HG03135 (cell line): Measurements from ENCODE around the gene KIF15.
"Not testable (repeated sequence)": the region's sequence is repeated elsewhere in the genome, so short reads cannot be mapped to it uniquely, and the experiment has no call there.

Experiments
- ATAC-seq: cut with Tn5 transposase; IDR thresholded peaks from one replicate; pipeline ENCODE4 v1.9.1; 2021; ENCODE audit warnings: mild to moderate bottlenecking, moderate library complexity; ENCODE audit not compliant: unreplicated experiment

KIF15 gene

DNA sequence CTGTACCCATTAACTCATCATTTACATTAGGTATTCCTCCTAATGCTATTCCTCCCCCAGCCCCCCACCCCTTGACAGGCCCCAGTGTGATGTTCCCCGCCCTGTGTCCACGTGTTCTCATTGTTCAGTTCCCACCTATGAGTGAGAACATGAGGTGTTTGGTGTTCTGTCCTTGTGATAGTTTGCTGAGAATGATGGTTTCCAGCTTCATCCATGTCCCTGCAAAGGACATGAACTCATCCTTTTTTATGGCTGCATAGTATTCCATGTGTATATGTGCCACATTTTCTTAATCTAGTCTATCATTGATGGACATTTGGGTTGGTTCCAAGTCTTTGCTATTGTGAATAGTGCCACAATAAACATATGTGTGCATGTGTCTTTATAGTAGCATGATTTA, 54.7 kb downstream of the KIF15 start:
- ATAC-seq: not testable (repeated sequence)

DNA sequence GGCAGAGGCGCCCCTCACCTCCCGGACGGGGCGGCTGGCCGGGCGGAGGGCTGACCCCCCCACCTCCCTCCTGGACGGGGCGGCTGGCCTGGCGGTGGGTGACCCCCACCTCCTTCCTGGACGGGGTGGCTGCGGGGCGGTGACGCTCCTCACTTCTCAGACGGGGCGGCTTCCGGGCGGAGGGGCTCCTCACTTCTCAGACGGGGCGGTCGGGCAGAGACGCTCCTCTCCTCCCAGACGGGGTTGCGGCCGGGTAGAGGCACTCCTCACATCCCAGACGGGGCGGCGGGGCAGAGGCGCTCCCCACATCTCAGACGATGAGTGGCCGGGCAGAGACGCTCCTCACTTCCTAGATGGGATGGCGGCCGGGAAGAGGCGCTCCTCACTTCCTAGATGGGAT, 59.6 kb downstream of the KIF15 start:
- not testable (repeated sequence) for ATAC-seq

DNA sequence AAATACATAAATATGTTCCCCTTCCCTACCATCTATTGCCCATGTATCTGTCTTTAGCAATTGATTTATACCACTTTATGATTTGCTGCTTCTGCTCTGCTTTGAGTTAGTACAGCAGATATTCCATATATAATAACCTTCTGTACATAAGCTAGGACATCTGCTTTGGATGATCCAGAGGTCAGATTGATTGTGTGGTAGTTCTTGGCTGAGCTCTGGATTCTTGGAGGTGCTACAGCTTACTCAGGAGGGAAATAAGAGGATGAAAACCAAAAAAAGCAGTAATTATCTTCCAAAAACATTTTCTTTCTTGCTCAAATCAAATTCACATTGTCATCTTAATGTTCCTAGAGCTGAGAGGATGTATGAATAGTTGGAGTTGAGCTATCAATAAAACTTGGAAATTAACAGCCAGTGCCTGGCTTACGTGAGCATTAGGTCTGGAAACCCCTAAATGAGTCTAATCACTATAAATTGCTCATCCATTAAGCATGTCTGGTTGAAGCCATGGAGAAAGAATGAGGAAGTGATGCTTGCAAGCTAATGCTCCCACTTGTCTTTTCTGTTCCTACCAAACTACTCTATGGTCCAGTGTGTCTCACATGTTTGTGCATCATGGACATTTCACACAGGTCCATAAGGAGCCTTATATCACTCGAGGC, 63.8 kb downstream of the KIF15 start:
- ATAC-seq: no peak

DNA sequence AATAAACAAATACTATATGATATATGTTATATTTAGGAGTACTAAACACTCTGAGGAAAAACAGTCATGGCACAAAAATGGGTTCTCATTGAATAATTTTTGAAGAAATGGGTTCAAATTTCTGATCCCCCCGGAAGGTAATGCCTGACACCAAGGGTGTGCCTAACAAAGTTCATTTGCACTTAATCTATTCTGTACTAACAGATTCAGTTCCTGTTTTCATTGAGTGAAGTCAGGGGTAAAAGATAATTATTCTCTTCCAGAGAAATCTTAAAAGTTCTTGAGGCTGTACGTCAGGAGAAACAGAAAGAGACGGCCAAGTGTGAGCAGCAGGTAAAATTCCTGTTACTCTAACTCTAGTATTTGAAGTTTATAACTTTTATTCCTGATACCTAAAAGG, 65.6 kb downstream of the KIF15 start:
- ATAC-seq: no peak

DNA sequence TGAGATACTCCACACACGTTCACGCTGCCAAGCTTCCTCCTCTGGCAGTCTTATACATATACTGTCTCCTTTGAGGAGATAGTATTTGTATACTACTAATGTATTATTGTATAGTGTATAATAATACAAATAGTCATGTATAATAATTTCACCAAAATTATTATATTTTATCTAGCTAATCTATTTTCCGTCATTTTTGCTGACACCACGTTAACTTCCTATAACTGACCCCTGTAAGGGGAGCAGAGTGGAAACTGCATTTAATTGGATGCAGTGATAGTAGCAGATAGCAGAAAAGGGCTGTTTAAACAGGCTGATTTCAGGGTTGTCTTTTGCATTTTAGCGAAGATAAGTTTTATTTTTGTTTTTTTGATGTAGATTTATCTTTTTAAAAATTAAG, 69.6 kb downstream of the KIF15 start:
- ATAC-seq: no peak

DNA sequence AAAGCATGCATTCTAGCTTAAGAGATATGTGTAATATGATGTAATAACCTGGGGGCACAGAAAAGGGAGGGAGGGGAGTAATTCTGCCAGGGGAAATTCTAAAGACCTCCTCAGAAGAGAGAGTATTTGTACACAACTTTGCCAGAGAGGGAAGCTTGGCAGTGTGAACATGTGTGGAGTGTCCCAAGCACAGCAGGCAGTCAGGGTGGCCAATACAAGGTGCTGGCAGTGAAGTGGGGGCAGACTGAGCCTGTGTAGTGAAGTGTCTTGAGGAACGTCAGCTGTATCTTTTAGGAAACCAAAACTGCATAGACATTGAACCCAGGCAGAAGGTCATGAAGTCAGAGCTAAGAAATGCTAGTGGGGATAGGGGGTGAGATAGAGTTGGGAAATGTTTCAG, 70.4 kb downstream of the KIF15 start:
- no peak for ATAC-seq

DNA sequence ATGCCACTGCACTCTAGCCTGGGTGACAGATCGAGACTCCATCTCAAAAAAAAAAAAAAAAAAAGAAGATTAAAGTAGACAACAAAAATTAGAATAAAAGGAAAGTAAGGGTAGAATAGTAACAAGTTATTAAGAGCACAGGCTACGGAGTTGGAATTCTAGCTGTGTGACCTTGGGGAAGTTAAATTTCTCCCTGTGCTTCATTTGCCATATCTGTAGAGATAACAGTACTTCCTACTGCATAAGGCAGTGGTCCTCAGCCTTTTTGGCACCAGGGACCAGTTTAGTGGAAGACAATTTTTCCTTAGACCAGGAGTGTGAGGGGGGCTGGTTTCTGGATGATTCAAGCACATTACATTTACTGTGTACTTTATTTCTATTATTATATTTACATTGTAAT, 71.4 kb downstream of the KIF15 start:
- ATAC-seq: no peak

DNA sequence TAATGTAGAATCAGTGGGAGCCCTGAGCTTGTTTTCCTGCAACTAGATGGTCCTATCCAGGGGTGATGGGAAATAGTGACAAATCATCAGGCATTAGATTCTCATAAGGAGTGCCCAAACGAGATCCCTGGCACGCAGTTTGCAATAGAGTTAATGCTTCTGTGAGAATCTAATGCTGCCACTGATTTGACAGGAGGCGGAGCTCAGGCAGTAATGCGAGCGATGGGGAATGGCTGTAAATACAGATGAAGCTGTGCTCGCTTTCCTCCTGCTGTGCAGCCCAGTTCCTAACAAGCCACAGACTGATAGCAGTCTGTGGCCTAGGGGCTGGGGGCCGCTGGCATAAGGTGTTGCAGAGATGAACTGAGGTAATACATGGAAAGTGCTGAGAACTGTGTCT, 71.8 kb downstream of the KIF15 start:
- ATAC-seq: no peak

DNA sequence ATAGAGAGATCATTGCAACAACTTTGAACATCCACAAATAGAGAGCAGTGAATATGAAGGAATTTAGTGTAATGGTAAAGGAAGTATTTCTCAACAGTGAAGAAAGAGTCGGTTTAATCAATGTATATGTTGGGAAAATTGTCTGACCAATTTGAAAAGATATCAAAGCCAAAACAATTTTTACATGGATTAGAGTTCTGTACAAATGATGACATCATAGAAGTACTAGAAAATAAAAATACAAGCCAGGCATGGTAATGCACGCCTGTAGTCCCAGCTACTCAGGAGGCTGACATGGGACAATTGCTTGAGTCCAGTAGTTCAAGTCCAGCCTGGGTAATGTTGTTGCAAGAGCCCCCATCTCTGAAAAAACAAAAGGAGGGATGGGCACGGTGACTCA, 74.1 kb downstream of the KIF15 start:
- ATAC-seq: no peak

DNA sequence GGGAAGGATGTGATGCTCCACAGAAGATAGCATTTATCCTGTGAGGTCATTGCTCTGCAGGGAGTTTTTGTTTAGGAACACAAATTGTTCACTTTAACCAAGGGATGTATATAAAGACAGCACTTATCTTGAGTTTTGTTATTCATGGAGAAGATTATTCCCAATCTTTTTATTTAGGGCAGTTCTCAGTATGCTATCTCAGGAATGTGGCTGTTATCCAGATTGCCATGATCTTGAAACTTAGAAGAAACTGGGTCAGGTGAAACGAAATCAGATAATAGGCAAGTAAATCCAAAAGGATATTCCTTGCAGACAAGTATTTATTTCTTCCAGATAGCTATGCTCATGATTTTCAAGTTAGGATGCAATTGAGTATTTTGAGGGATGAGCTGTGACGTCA, 80.8 kb downstream of the KIF15 start:
- ATAC-seq: no peak

DNA sequence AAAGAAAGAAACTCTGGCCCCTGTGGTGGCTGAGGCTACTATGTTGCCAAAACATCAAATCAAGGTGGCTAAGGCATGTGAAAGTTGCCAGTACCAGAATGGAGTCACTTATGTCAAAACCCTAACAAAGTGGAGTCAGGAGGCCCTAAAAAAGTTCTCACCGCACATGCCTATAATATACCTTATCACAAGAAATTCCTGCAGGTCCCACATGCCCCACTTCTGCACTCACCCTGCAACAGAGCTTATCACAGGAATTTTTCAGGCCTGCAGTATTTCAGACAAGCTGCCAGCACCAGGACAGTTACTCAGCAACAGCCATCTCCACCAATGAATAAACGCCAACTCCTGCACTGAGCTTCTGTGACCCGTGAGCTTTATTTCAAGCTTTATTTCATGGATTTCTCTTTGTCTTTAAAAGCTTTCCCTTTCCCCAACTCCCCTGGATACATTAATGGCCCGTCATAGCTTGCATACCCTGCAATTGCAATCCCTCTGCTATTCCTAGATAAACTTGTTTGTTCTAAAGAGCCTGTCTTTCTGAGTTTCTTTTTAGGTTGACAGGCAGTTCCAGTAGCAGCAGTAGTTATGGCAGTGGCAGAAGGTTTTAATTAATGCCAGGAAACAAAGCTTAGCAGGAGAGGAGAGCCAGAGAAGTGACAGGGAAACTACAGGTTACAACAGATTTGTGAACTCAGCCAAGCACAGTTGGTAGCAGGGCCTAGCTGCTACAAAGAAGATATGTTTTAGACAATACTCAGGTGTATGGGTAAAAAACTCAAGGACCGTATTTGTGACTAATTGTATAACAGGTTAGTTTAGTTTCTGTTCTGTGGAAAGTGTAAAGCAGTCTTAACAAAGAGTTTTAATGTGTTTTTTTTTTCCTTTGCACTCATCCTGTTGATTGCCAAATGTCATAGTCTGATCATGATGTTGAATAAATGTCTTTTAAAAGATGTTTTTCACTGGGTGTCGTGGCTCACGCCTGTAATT, 84.2 kb downstream of the KIF15 start:
- no peak for ATAC-seq

DNA sequence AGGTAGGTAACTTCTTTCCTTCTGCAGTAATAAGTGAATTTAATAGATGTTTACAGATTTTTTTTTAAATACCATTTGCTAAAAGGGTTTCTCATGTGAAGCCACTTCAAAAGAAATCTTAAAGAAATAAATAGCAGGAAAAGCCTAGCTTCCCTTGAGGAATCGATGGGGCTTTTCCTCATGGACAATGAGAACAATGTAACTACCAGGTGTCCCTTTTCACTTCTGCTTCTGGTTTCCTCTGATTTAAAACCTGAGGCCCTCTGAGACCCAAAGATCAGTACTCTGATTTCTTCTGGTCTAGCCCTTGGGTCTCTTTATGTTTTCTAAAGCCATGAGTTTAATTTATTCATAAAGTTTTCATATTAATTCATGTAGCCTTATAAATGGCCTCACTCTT, 87.0 kb downstream of the KIF15 start:
- no peak for ATAC-seq

DNA sequence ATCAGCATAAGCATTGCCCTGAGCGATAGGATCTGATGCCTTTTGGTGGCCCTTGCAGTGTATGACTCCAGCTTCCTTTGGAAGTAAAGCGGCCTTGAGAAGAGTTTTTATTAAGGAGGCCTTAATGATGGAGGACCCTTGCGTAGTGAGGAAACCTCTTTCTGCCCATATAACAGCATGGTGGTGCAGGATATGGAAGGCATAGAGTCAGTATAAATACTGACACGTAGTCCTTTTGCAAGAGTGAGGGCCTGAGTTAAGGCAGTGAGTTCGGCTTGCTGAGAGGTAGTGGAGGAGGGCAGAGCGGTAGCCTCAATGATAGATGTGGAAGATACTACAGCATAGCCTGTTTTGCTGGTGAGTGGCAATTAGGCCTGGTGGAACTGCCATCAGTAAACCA, 95.1 kb downstream of the KIF15 start:
- ATAC-seq: not testable (repeated sequence)

DNA sequence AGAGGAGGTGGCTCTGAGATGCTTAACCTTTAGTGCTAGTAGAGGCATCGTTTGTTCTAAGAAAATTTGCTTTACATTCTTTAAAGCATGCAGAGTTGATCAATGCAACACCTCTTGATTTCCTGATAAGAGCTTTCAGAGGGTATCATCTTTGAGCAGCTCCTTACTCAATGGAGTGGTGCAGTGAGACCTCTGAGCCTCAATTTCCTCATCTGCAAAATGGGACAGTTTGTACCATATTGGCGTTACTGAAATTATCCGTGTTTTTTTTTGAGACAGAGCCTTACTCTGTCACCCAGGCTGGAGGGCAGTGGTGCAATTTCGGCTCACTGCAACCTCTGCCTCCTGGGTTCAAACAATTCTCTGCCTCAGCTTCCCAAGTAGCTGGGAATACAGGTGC, 98.5 kb downstream of the KIF15 start:
- ATAC-seq: no peak

DNA sequence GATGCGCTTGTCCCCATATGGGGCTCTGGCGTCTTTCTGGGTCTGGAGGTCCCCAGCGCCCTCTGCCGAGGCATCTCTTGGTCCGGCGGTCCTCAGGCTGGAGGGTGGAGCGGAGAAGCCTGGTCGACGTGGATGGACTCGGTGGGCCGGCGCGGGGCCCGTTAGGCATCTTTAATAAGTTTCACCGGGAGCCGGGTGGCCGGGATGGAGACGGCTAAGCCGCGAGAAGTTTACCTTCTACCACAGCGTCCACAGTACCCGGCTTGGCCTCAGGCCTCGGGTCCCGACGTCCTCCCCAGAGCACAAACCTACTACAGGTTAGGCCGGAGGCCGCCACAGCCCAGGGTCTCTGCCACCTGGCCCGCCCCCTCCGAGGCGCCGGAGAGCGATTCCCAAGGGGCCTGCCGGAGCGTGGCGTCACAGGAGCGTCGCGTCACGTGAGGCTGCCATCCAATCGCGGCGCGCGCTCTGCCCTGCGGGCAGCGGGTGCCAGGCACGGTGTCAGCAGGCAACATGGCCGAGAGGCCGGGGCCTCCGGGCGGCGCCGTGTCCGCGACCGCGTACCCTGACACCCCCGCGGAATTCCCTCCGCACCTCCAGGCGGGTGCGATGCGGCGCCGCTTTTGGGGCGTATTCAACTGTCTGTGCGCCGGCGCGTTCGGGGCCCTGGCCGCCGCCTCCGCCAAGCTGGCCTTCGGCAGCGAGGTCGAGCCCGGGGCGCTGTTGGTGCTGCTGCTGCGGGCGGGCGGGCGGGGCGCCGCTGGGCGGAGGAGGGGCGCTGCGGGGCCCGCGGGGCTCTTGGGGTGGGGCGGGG, 100.0 kb downstream of the KIF15 start, which contains the start of gene TMEM42:
Gene TMEM42 (plus strand): TSS at position 501 of the 814 bp plus-strand sequence. CDS start 13 bp downstream, at position 514.
- peak; percentile 92 for ATAC-seq

DNA sequence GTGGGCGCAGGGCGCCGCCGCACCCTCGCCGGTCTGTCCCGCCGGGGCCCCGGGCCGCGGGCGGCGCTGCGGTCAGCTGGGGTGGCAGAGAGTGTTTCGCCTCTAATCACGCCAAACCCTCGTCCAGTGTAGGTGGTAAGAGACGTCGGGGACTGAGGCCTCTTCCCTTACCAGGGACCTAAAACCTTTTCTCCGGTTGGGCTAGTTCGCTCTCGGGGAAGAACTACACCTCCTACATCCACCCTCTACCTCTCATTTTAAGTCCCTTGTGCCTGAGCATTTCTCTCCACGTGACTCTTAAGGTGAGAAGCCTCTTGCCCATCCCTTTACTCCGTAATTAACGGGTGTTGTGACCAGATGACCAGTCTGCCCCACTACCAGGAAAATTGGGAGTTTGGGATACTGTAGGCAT, 100.6 kb downstream of the KIF15 start:
- ATAC-seq: peak; percentile 23

DNA sequence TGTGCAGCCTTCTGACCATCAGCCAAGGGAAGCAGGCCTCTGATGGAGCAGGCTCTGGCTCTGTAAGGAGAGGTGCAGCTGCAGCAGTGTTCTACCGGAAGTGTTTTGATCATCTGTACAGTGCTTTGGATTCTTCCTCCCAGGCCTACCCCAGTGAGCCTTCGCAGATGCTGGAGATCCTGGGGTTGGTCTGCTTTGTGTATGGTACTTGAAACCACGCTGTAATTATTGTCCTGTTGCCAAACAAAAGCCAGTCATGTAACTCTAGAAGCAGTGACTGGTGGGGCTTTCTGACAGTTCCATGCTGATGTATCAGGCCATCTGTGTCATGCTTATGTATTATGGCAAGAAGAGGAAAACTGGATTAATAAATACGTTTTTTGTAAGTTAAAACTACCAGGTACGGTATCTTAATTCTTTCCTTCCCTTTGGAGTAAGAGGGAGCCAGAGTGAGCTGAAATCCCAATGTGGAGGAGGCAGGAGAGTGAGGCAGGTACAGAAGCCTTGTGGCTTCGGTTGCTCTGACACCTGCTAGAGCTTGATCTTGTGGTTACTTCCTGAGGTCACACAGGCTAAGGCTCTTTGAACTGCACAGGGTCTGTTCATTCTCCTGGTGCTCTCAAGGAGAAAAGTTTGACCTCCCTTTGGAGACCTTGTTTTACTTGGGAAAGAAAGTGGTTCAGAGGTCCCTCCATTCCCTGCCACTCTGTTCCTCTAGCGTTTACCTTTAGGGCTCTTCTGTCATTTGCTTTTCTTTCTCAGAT, 103.9 kb downstream of the KIF15 start:
- no peak for ATAC-seq

DNA sequence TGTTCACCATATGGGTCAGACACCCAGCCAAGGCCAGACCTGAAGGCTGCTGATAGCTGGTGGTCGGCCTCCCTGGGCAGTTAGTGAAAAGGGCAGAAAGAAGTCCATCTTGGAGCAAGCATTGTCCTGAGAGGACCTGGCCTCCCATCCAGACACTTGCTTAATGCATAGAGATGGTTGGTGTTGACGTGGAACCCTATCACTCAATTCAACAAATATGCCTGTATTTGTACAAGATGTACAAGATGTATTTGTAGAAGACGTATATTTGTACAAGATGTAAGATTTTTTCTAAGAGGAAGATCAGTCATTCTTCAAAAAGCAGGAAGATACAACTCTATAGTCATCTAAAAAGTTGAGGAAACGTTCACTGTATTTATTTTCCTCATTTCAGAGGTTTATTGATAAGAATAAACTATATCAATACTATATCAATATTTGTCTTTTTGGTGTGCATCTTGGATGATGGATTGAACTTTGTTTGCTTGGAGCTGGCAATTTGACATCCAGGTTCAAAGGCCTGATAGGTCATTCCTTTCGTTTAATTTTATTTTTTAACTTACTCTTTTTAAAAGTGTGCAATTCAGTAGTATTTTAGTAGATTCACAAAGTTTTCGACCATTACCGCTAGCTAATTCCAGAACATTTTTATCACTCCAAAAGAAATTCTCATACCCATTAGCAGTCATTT, 106.0 kb downstream of the KIF15 start:
- ATAC-seq: no peak

DNA sequence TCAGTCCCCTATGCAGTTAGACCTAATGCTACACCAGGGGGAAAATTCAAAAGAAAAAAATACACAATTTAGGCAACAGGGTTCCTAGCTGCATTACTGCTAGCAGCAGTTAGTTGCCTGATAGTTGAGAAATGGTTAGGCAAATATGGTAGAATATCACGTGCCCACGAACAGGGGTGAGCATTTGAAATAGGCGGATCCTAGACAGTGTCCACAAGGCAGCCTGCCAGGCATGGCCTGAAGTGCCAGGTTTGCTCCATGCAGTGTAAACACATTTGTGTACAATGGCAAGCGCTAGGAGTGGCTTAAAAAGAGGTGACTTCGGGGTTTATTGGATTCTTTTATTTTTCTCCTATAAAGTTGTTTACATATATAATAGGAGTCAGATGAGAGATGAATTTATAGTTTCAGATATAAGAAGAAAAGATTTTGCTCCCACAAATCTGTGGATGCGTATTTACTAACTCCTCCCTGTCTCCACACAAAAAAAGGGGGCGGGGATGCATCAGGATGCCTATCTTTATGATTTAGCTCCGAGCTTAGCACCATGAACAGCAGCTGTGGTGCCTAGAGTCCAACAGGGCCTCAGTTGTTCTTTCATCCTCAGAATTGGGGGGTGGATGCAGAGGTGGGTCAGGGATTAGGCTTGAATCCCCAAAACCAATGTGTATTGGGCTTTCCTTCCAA, 108.9 kb downstream of the KIF15 start:
- ATAC-seq: no peak
